Muscle layer of colon (tissue), 2 donors: Measurements from ENCODE around the gene JAK3.

Experiments
- H3K27ac ChIP-seq: one replicate; pipeline ENCODE4 v1.7.0; 2013; ENCODE audit warnings: low read depth, mild to moderate bottlenecking, low read length, moderate library complexity
- H3K27me3 ChIP-seq, 2 donors: one replicate each; pipeline ENCODE4 v1.7.0; 2013; ENCODE audit warnings: low read length in 2 of 2, mild to moderate bottlenecking in 2 of 2; ENCODE audit not compliant: insufficient read depth in 2 of 2, control insufficient read depth in 1 of 2
- H3K36me3 ChIP-seq: one replicate; pipeline ENCODE4 v1.7.0; 2013; ENCODE audit warnings: mild to moderate bottlenecking, low read length; ENCODE audit not compliant: insufficient read depth
- H3K4me1 ChIP-seq: one replicate; pipeline ENCODE4 v1.7.0; 2013; ENCODE audit warnings: mild to moderate bottlenecking, low read length; ENCODE audit not compliant: insufficient read depth
- H3K4me3 ChIP-seq, 2 donors: one replicate each; pipeline ENCODE4 v1.7.0; 2013; ENCODE audit warnings: low read length in 2 of 2, low read depth in 1 of 2, mild to moderate bottlenecking in 1 of 2, moderate library complexity in 1 of 2
- H3K9ac ChIP-seq: one replicate; pipeline ENCODE4 v1.7.0; 2013; ENCODE audit warnings: low read length
- H3K9me3 ChIP-seq: one replicate; pipeline ENCODE4 v1.7.0; 2013; ENCODE audit warnings: mild to moderate bottlenecking, low read length
- donor health status: abdominal sarcoma.
- donor health status: Adenocarcinoma of cecum.

The JAK3 gene

DNA sequence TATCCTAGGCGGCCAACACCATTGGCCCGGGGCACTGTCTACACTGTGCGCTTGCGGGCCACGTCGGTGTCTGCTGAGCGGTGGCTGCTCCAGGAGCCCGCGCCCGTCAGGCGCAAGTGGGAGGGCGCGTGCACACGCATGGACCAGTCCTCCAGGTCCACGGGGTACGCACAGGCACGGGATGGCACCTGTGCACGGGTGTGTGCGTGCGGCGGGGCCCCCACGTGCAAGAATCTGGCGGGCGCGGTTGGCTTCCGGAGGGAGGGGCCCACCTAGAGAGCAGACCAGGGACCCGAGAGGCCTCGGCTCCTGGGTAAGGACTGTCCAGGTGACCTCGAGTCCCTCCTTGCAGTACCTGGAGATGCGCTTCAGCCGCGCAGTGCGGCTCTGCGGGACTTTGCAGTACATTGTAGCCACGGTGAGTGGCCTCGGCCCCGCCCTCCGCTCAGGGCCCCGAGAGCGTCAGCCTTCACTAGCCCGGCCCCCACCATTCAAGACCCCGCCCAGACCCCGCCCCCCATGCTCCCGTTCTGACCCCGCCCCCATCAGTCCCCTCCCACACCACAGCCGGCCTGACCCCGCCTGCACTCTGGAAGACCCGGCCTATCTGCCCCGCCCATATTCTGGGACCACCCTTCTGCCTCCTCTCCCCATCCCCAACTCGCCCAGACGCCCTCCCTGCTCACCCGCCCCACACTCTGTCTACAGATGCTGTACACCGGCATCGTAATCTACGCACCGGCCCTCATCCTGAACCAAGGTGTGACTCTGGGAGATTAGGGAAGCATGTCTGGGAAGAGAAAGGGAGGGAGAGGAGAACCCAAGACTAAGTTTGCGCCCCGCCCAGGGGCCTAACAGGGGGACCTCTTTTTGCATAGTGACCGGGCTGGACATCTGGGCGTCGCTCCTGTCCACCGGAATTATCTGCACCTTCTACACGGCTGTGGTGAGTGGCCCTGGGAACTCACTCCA, 26.3 kb upstream of the JAK3 start:
- Histone ChIP-seq H3K9ac (no peak overlapping the region), H3K36me3 (no peaks in the 10 kb centered on the region), H3K27ac (no peak overlapping the region), H3K4me1 (no peaks in the 10 kb centered on the region), H3K9me3 (no peaks in the 10 kb centered on the region), H3K27me3 (peaks cover 22 to 48% of the 10 kb centered on the region in 2 donors), H3K4me3 (no peak overlapping the region)

DNA sequence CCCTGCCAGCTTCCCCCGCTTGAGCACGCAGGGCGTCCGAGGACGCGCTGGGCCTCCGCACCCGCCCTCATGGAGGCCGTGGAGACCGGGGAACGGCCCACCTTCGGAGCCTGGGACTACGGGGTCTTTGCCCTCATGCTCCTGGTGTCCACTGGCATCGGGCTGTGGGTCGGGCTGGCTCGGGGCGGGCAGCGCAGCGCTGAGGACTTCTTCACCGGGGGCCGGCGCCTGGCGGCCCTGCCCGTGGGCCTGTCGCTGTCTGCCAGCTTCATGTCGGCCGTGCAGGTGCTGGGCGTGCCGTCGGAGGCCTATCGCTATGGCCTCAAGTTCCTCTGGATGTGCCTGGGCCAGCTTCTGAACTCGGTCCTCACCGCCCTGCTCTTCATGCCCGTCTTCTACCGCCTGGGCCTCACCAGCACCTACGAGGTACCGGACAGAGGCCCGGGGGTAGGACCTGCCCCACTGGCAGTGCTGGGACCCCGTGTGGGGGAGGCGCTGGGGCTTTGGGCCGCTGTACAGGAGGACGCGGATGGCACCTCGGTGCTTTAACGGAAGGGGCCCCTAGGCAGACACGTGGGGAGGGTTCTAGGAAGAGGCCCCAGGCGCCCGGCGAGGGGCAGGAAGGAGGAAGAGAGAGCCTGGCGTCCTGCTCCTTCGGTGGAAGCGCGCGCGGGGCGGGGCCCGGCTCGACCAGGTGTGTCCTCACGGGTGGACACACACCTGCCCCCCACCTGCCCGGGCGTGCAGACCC, 24.6 kb upstream of the JAK3 start:
- Histone ChIP-seq H3K4me1 (no peaks in the 10 kb centered on the region), H3K36me3 (no peaks in the 10 kb centered on the region), H3K27ac (no peak overlapping the region), H3K9ac (no peak overlapping the region), H3K9me3 (no peaks in the 10 kb centered on the region), H3K4me3 (no peak overlapping the region), H3K27me3 (peaks cover 22 to 48% of the 10 kb centered on the region in 2 donors)

DNA sequence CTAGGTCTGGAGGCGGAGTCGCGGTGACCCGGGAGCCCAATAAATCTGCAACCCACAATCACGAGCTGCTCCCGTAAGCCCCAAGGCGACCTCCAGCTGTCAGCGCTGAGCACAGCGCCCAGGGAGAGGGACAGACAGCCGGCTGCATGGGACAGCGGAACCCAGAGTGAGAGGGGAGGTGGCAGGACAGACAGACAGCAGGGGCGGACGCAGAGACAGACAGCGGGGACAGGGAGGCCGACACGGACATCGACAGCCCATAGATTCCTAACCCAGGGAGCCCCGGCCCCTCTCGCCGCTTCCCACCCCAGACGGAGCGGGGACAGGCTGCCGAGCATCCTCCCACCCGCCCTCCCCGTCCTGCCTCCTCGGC, 24.1 kb upstream of the JAK3 start, which contains the start of gene SLC5A5:
TSS of gene SLC5A5 (plus strand) at position 68 of the 373 bp plus-strand sequence. CDS start 375 bp downstream, outside the sequence.
- Histone ChIP-seq H3K9ac (no peak within 1 kb of the TSS), H3K27ac (no peak within 1 kb of the TSS)

DNA sequence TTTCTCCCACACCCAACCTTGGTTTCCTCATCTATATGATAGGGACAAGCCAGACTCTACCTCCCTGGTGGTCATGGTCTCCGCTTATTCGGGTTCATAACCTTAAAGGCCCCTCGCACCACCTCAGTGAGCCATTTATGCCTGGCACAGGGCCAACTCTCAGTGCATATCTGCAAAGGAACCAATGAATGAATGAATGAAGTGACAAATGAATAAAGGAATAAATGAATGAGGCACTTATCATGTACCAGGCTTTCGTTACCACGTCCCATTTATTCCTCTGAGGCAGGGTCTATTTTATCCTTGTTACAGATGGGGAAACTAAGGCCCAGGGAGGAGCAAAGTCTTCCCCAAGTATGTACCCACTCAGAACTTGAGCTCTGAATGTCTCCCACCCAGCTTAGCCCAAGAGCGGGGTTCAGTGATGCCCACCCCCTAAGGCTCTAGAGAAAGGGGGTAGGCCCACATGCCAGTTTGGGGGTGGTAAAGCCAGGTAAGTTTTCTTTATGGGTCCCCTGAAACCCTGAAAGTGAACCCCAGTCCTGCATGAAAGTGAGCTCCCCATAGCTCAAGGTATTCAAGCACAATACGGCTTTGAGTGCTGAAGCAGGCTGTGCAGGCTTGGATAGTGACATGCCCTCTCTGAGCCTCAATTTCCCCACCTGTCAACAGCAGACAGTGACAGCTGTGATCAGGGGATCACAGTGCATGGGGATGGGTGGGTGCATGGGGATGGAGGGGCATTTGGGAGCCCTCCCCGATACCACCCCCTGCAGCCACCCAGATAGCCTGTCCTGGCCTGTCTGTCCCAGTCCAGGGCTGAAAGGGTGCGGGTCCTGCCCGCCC, 23.5 kb upstream of the JAK3 start:
- Histone ChIP-seq H3K9ac (no peak overlapping the region), H3K9me3 (no peaks in the 10 kb centered on the region), H3K27ac (no peak overlapping the region), H3K36me3 (no peaks in the 10 kb centered on the region), H3K27me3 (peaks cover 22 to 48% of the 10 kb centered on the region in 2 donors), H3K4me3 (no peak overlapping the region), H3K4me1 (no peaks in the 10 kb centered on the region)

More for the DNA sequence above, 24.1 kb upstream of the JAK3 start, which contains the start of gene SLC5A5:
- H3K4me1 ChIP-seq = no peaks in the 10 kb centered on the region
- H3K4me3 ChIP-seq = no peak within 1 kb of the TSS
- H3K36me3 ChIP-seq = no peaks in the 10 kb centered on the region
- peaks cover 22 to 48% of the 10 kb centered on the region in 2 donors for H3K27me3 ChIP-seq
- H3K9me3 ChIP-seq = no peaks in the 10 kb centered on the region

DNA sequence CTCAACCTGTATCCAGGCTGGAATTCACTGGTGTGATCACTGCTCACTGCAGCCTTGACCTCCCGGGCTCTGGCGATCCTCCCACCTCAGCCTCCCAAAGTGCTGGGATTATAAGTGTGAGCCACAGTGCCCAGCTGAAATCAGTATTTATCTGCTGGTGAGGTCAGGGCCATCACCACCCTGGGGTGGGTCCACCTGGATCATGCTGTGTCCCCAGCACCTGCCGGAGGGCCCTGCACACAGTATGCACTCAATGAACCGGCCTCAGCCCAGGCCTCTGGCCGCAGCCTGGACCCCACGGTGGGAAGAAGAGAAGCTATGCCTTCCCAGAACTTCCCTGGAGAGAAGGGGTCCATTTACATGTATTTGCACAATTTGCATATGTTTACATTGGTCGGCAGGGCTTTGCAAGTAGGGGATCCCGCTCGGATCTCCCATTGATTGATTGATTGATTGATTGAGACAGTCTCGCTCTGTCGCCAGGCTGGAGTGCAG, 21.4 kb upstream of the JAK3 start:
- Histone ChIP-seq H3K27me3 (peaks cover 16 to 38% of the 10 kb centered on the region in 2 donors), H3K27ac (no peak overlapping the region), H3K4me3 (no peak overlapping the region), H3K9ac (no peak overlapping the region), H3K9me3 (no peaks in the 10 kb centered on the region), H3K4me1 (no peaks in the 10 kb centered on the region), H3K36me3 (peaks cover 2% of the 10 kb centered on the region)

DNA sequence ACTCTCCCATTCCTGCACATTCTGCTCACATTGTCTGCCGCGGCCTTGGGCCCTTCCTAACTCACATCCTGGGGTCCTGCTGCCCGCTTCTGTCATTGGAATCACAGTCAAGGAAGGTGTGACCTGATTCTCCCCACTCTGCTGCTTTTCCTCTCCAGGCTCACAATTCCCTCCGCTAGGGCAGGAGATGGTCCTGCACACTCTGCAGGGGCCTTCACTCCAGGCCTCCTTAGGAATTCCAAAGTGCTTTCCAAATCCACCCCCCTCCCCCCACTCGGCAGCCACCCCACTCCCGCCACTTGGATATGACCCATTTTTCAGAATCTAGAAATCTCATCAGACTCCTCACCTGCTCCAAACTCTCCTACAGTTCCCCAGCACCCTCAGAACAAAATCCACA, 20.9 kb upstream of the JAK3 start:
- Histone ChIP-seq H3K9ac (no peak overlapping the region), H3K27me3 (peaks cover 16 to 33% of the 10 kb centered on the region in 2 donors), H3K27ac (no peak overlapping the region), H3K4me1 (no peaks in the 10 kb centered on the region), H3K4me3 (no peak overlapping the region), H3K36me3 (peaks cover 7% of the 10 kb centered on the region), H3K9me3 (no peaks in the 10 kb centered on the region)

DNA sequence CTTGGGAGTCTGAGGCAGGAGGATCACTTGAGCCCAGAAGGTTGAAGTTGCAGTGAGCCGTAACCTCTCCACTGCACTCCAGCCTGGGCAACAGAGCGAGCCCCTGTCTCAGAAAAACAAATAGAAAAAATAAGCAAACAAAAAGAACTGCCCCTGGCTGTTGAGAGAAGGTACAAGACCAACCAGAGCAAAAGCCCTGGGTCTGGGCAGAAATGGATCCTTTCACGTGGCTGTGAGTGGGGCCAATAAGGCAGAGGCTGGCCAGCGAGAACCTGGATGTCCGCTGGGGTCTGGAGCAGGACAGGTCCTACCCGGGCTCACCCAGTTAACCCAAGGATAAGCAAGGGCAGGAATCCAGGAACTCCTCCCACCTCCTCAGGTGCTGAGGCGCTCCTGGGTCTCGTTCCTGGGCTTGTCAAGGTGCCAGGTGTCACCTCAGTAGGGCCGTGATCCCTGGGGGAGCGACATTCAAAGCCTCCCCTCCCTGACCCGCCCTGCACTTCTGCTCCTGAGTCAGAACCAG, 19.2 kb upstream of the JAK3 start:
- H3K4me3 ChIP-seq = no peak overlapping the region
- H3K27me3 ChIP-seq = peaks cover 10 to 20% of the 10 kb centered on the region in 2 donors
- no peak overlapping the region for H3K27ac ChIP-seq
- no peak overlapping the region for H3K9ac ChIP-seq
- H3K4me1 ChIP-seq = no peaks in the 10 kb centered on the region
- peaks cover 22% of the 10 kb centered on the region for H3K36me3 ChIP-seq
- H3K9me3 ChIP-seq = no peaks in the 10 kb centered on the region

DNA sequence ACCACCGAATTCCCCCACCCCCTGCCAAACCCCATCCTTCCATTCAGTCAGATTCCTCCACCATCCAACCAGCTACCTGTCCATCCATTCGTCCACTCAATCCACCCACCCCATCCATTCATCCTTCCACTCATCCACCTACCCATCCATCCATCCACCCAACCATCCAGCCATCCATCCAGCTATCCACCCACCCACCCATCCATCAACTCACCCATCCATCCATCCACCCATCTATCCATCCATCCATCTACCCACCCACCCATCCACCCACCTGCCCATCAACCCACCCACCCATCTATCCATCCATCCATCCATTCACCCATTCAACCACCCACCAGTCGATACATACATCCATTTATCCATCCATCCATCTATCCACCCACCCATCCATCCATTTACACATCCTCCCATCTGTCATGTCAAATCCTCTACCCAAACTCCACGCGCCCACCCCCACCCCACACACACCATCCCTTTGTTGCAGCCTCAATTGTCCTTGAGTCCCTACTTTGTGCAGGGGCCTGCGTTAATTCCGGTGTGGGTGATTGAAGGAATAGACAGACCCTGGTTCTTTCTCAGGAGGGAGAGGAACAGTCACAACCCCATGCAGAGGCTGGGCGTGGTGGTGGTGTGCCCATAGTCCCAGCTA, 18.7 kb upstream of the JAK3 start:
- H3K4me3 ChIP-seq = no peak overlapping the region
- H3K27ac ChIP-seq = no peak overlapping the region
- H3K36me3 ChIP-seq = peaks cover 28% of the 10 kb centered on the region
- H3K4me1 ChIP-seq = peaks cover 5% of the 10 kb centered on the region
- no peak overlapping the region for H3K9ac ChIP-seq
- H3K9me3 ChIP-seq = no peaks in the 10 kb centered on the region
- peaks cover 6 to 14% of the 10 kb centered on the region in 2 donors for H3K27me3 ChIP-seq

DNA sequence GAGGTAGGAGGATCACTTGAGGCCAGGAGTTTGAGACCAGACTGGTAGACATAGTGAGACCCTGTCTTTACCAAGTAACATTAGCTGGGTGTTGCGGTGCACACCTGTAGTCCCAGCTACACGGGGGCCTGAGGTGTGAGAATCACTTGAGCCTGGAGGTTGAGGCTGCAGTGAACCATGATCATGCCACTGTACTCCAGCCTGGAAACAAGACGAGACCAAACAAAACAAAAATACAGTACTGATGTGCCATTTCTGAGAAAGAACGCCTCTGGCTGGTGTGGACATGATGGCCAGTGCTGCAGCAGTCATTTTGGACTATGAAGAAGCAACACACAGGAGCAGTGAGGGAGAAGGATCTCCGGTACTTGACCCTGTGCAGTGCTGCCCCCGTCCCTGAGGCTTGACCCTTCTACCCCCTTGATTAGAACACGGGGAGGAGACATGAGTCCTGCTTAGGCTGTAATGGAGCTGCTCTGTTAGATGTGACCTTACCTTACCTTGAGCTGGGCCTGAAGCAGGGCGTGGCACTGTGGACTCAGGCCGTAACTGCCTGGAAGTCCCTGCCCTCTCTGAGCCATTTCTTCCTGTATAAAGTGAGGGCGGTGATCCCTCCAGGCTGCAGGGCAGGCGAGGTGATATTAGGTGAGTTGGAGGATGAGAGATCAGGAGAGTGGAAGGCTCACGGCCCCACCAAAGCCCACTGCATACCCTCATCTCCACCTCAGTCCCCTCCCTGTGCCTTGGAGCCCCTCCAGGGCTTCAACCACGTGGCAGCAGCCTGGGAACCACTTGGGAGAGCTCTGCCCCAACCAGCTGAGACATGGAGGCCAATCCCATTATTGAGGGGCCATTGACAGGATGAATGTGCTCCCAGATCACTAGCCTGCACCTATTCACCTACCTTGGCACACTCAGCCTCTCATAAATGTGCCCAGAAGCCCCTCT, 17.9 kb upstream of the JAK3 start:
- H3K36me3 ChIP-seq = peaks cover 30% of the 10 kb centered on the region

More for the DNA sequence above, 17.9 kb upstream of the JAK3 start:
- Histone ChIP-seq H3K4me1 (peaks cover 13% of the 10 kb centered on the region), H3K9ac (no peak overlapping the region), H3K27me3 (peaks cover 0 to 7% of the 10 kb centered on the region in 2 donors), H3K4me3 (no peak overlapping the region), H3K9me3 (no peaks in the 10 kb centered on the region), H3K27ac (no peak overlapping the region)
